CD4-positive, alpha-beta memory T cell (primary cell): ENCODE measurements around the gene ESAM. TPM values are rescaled to one million over a fixed set of nuclear protein-coding genes. Genes with fewer than 3 reads are reported as not detected.

Source experiments
- CTCF ChIA-PET: fragments of 350-600 bp; sonication (Branson Sonifier 250); formaldehyde crosslinking; loops from one replicate; lab custom pipeline; 2021; ENCODE audit warnings: inconsistent platforms; ENCODE audit not compliant: partially characterized antibody; lab: Charles Lee
- POLR2A ChIA-PET: fragments of 350-600 bp; sonication (Branson Sonifier 250); formaldehyde crosslinking; loops from one replicate; lab custom pipeline; 2021; ENCODE audit not compliant: partially characterized antibody; lab: Charles Lee
- DNase-seq, 5 donors: peaks; one replicate each; pipeline versions ENCODE4 v3.0.0 to v3.0.0-alpha.2; 2020 to 2022; ENCODE audit warnings: mixed read lengths in 1 of 5
- H3K27ac ChIP-seq: one replicate; pipeline ENCODE4 v1.7.0; 2013; ENCODE audit warnings: low read depth, low read length
- H3K27me3 ChIP-seq: 2 replicates; pipeline ENCODE4 v1.7.0; 2013; ENCODE audit warnings: mild to moderate bottlenecking, low read length, moderate library complexity; ENCODE audit not compliant: insufficient read depth
- H3K36me3 ChIP-seq: 2 replicates; pipeline ENCODE4 v1.7.0; 2013; ENCODE audit warnings: mild to moderate bottlenecking, low read length, moderate library complexity; ENCODE audit not compliant: insufficient read depth
- H3K4me1 ChIP-seq: 2 replicates; pipeline ENCODE4 v1.7.0; 2013; ENCODE audit warnings: mild to moderate bottlenecking, low read length, moderate library complexity; ENCODE audit not compliant: insufficient read depth
- H3K4me3 ChIP-seq, 2 donors: one replicate each; pipeline ENCODE4 v1.7.0; 2013; ENCODE audit warnings: low read length in 2 of 2, mild to moderate bottlenecking in 1 of 2
- H3K9me3 ChIP-seq, 2 donors: one replicate each; pipeline ENCODE4 v1.7.0; 2013; ENCODE audit warnings: low read length in 2 of 2, control low read depth in 1 of 2; ENCODE audit not compliant: control insufficient read depth in 1 of 2
- H3K27ac Mint-ChIP-seq, 7 donors: one replicate each; pipeline ENCODE4 v1.8.0; 2020 to 2021; ENCODE audit warnings: mixed read lengths in 7 of 7, mild to moderate bottlenecking in 6 of 7, inconsistent platforms in 3 of 7, moderate library complexity in 3 of 7
- H3K27me3 Mint-ChIP-seq, 2 donors: one replicate each; pipeline ENCODE4 v1.8.0; 2020 to 2021; ENCODE audit warnings: mixed read lengths in 2 of 2
- H3K36me3 Mint-ChIP-seq, 2 donors: one replicate each; pipeline ENCODE4 v1.8.0; 2020 to 2021; ENCODE audit warnings: mixed read lengths in 2 of 2, inconsistent platforms in 1 of 2, mild to moderate bottlenecking in 1 of 2
- H3K4me1 Mint-ChIP-seq, 4 donors: one replicate each; pipeline ENCODE4 v1.8.0; 2020 to 2021; ENCODE audit warnings: mixed read lengths in 4 of 4, mild to moderate bottlenecking in 1 of 4
- H3K4me3 Mint-ChIP-seq, 8 donors: one replicate each; pipeline ENCODE4 v1.8.0; 2020 to 2021; ENCODE audit warnings: mixed read lengths in 8 of 8, mild to moderate bottlenecking in 7 of 8, moderate library complexity in 6 of 8, inconsistent platforms in 3 of 8
- H3K9me3 Mint-ChIP-seq, 8 donors: one replicate each; pipeline ENCODE4 v1.8.0; 2020 to 2021; ENCODE audit warnings: mixed read lengths in 8 of 8, mild to moderate bottlenecking in 5 of 8, inconsistent platforms in 3 of 8, moderate library complexity in 1 of 8
- intact Hi-C: fragments of 100-400 bp; cut with micrococcal nuclease; formaldehyde crosslinking; loops from one replicate; pipeline ENCODE4 v1.15.1; 2023
- polyA plus RNA-seq, 2 donors: library from polyadenylated mRNA; unstranded; fragments of 300-500 nt; fragmentation: Illumina TruSeq; gene quantifications; one replicate each; pipeline ENCODE4 v1.2.3, GENCODE V29; 2021
- total RNA-seq, 2 experiments: library from RNA; stranded (reverse); gene quantifications; one replicate each; pipeline ENCODE4 v1.2.3, GENCODE V29; 2021

The ESAM gene
- total and polyA plus RNA-seq, 4 experiments from 2014 or later, result 1.3 to 3.2 (median 1.6) TPM

DNA sequence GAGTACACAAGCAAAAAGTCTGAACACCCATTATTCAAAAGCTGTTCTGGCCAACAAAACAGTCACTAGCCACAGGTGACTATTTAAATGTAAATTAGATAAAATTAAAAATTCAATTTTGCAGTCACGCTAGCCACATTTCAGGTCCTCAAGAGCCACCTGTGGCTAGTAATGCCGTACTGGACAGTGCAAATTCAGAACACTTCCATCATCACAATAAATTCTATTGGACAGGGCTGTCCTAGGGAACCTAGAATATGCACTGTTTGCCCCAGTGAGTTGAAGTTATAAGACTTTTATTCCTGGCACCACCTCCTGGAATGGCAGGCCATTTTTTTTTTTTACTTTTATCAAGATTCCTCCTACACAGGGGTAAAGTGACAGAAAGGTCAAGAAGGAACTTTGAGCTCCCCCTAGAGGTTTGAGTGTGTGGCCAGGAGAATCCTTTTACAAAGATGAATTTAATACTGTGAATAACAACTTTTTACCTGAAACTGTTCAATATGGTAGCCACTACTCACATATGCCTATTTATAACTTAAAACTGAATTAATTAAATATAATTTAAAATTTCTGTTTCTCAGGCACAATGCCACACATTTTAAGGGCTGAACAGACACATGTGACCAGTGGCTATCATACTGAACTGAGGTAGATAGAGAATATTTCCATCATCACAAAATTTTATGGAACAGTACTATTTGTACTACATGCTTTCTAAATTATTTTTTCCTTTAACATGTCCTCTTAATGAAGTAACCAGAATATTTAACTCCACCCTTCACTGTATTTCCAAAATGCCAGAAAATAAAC is 31.6 kb upstream of the ESAM start:
- H3K4me3 Mint-ChIP-seq, result no peak overlapping the region
- peaks cover 12% of the 10 kb centered on the region for H3K4me1 ChIP-seq
- H3K27me3 ChIP-seq, result no peaks in the 10 kb centered on the region
- no peaks in the 10 kb centered on the region for H3K27me3 Mint-ChIP-seq
- H3K27ac Mint-ChIP-seq, result no peak overlapping the region
- no peak overlapping the region for H3K27ac ChIP-seq
- no peaks in the 10 kb centered on the region for H3K9me3 ChIP-seq
- POLR2A ChIA-PET, result interaction anchor here (1.0 to 1.2 kb wide), 2 partner anchors 31 to 123 kb away, joined by 3 to 4 read pairs; no protein-coding TSS in a partner anchor
- CTCF ChIA-PET, result interaction anchor here (0.7 to 12.2 kb wide), 24 partner anchors 8 to 545 kb away, joined by 3 to 98 read pairs (median 7); partner anchors contain the start of genes ESAM, SIAE, SPA17 and TBRG1
- no peaks in the 10 kb centered on the region for H3K36me3 ChIP-seq
- peak in 4 of 5 donors; percentile 30 to 46 (median 36) for DNase-seq
- no peak overlapping the region for H3K4me3 ChIP-seq
- peaks cover 15 to 47% (median 26%) of the 10 kb centered on the region in 4 donors for H3K4me1 Mint-ChIP-seq
- no peaks in the 10 kb centered on the region for H3K9me3 Mint-ChIP-seq
- intact Hi-C loops, result loop anchor here (1.0 kb wide), 1 partner anchor 124 kb away; no protein-coding TSS in a partner anchor
- no peaks in the 10 kb centered on the region for H3K36me3 Mint-ChIP-seq

DNA sequence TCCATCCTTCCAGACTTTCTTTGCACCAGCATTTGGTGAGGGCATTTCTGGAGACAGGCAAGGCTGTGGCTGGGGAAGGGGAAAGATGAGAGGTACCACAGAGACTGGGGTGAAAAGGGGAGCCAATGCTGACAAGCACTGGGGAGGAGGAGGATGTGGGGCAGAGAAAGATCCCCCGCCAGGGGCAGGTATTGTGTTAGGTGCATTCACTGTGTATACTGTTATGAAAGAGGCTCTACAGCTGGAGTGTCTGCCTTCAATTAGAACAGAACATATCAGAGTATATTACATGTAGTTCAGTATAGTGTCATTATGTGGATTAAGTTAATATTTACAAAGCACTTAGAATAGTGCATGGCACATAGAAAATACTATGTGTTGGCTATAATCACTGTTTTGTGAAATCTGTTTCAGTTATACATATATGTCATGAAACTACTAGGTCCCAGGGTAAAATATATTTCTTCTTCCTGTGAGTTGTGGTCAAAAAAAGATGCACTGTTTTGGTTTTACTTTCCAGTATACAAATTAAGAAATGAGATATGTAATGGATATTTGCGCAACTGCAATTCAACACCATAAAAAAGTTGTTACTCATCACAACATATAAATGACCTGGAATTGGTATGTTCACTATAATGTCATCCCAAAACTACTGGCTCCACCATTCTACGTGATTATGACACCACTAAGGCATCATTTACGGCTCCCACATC is 29.7 kb upstream of the ESAM start:
- CTCF ChIA-PET, result interaction anchor here (1.1 to 12.2 kb wide), 5 partner anchors 9 to 122 kb away, joined by 3 to 98 read pairs (median 16); no protein-coding TSS in a partner anchor
- peak overlapping the region in 1 of 7 donors; percentile 64 for H3K27ac Mint-ChIP-seq

DNA sequence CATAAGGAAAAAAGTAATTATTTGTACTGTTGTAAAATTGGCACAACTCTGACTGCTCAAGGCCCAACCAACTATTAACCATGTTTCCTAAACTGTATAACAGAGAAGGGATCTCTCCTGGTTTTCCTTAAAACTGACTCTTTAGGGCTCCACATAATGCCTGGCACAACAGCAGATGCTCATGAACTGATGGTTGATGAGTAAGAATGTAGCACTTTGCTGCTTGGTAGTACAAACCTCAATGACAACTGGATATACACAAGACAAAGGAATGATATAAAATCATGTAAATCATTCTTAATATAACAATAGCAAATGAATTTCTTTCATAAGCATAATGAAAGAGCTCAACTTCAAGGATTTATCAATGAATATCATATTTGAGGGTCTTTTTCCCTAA is 26.4 kb upstream of the ESAM start:
- ChIA-PET POLR2A (no interaction called here), CTCF (interaction anchor here (1.1 kb wide), 1 partner anchor 10 kb away, joined by 5 read pairs; no protein-coding TSS in a partner anchor)
- Histone ChIP-seq H3K9me3 (no peaks in the 10 kb centered on the region), H3K27ac (no peak overlapping the region), H3K36me3 (no peaks in the 10 kb centered on the region), H3K4me1 (no peaks in the 10 kb centered on the region), H3K27me3 (no peaks in the 10 kb centered on the region), H3K4me3 (no peak overlapping the region)
- no peak overlapping the region for H3K4me3 Mint-ChIP-seq
- DNase-seq, result no peak
- H3K36me3 Mint-ChIP-seq, result no peaks in the 10 kb centered on the region
- H3K4me1 Mint-ChIP-seq, result peaks cover 9 to 32% (median 16%) of the 10 kb centered on the region in 4 donors
- peaks cover 0 to 2% (median 0%) of the 10 kb centered on the region in 8 donors for H3K9me3 Mint-ChIP-seq
- H3K27ac Mint-ChIP-seq, result no peak overlapping the region
- intact Hi-C loops, result no loop called here
- H3K27me3 Mint-ChIP-seq, result no peaks in the 10 kb centered on the region

More for the DNA sequence above, 29.7 kb upstream of the ESAM start:
- H3K27ac ChIP-seq, result no peak overlapping the region
- H3K27me3 ChIP-seq, result no peaks in the 10 kb centered on the region
- intact Hi-C loops, result no loop called here
- H3K4me1 ChIP-seq, result no peaks in the 10 kb centered on the region
- Mint-ChIP-seq H3K4me3 (no peak overlapping the region), H3K4me1 (peaks cover 9 to 36% (median 18%) of the 10 kb centered on the region in 4 donors), H3K27me3 (no peaks in the 10 kb centered on the region), H3K9me3 (no peaks in the 10 kb centered on the region), H3K36me3 (no peaks in the 10 kb centered on the region)
- no peak for DNase-seq
- no peaks in the 10 kb centered on the region for H3K9me3 ChIP-seq
- H3K4me3 ChIP-seq, result no peak overlapping the region
- no peaks in the 10 kb centered on the region for H3K36me3 ChIP-seq
- POLR2A ChIA-PET, result no interaction called here

DNA sequence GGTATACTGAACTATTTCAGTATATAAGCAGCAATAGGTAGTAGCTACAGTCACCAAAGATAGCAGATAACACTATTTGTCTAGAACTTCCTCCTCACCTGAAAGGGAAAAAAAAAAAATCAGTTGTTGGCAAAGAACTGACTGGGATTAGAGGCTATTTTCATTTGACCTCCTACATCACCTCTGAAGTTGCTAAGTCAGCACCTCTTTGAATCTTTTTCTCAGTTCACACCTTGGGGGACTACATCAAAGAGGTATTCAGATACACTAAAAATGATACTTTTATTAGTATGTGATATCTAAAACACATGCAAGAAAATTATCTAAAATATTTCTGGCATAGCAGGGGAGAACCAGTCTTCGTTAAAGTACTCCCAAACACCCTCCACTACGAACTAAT is 22.0 kb upstream of the ESAM start:
- no peaks in the 10 kb centered on the region for H3K4me1 ChIP-seq
- H3K4me1 Mint-ChIP-seq, result peaks cover 0 to 2% (median 0%) of the 10 kb centered on the region in 4 donors
- intact Hi-C loops, result no loop called here
- POLR2A ChIA-PET, result no interaction called here
- H3K9me3 ChIP-seq, result no peaks in the 10 kb centered on the region
- H3K36me3 ChIP-seq, result no peaks in the 10 kb centered on the region
- CTCF ChIA-PET, result interaction anchor here (1.4 to 2.1 kb wide), 5 partner anchors 10 to 115 kb away, joined by 4 to 13 read pairs (median 5); no protein-coding TSS in a partner anchor
- no peak overlapping the region for H3K27ac ChIP-seq
- H3K27me3 Mint-ChIP-seq, result no peaks in the 10 kb centered on the region
- H3K27me3 ChIP-seq, result no peaks in the 10 kb centered on the region
- peaks cover 0 to 2% (median 0%) of the 10 kb centered on the region in 8 donors for H3K9me3 Mint-ChIP-seq
- DNase-seq, result no peak
- no peak overlapping the region for H3K27ac Mint-ChIP-seq
- H3K36me3 Mint-ChIP-seq, result no peaks in the 10 kb centered on the region
- no peak overlapping the region for H3K4me3 ChIP-seq
- H3K4me3 Mint-ChIP-seq, result no peak overlapping the region

DNA sequence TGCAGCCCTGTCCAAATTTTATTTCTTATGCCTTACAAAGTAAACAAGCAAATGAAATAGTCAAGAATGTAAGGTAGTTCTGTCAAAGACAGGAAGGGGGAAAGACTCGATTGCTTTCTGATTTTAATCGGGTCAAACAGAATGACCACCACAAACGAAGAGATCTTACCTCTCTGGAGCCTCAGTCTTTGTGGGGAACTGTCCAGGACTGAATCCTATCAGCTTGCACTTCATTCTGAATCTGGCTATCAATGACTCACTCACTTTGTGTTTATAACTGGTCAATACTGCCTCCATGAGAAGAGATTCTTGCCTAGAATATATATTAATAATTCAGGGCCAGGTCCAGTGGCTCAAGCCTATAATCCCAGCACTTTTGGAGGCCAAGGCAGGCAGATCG is 20.9 kb upstream of the ESAM start:
- Histone ChIP-seq H3K36me3 (no peaks in the 10 kb centered on the region), H3K4me3 (no peak overlapping the region), H3K27me3 (no peaks in the 10 kb centered on the region), H3K27ac (no peak overlapping the region), H3K4me1 (no peaks in the 10 kb centered on the region), H3K9me3 (no peaks in the 10 kb centered on the region)
- intact Hi-C loops, result no loop called here
- peaks cover 4 to 7% (median 5%) of the 10 kb centered on the region in 4 donors for H3K4me1 Mint-ChIP-seq
- no peak for DNase-seq
- H3K36me3 Mint-ChIP-seq, result peaks cover 0 to 8% of the 10 kb centered on the region in 2 donors
- H3K27ac Mint-ChIP-seq, result no peak overlapping the region
- no peaks in the 10 kb centered on the region for H3K27me3 Mint-ChIP-seq
- H3K9me3 Mint-ChIP-seq, result peaks cover 0 to 2% (median 0%) of the 10 kb centered on the region in 8 donors
- ChIA-PET POLR2A (interaction anchor here (1.2 kb wide), 1 partner anchor 17 kb away, joined by 3 read pairs; the partner anchor contains the start of gene MSANTD2), CTCF (interaction anchor here (0.9 to 2.1 kb wide), 7 partner anchors 9 to 138 kb away, joined by 3 to 13 read pairs (median 4); no protein-coding TSS in a partner anchor)
- H3K4me3 Mint-ChIP-seq, result no peak overlapping the region

DNA sequence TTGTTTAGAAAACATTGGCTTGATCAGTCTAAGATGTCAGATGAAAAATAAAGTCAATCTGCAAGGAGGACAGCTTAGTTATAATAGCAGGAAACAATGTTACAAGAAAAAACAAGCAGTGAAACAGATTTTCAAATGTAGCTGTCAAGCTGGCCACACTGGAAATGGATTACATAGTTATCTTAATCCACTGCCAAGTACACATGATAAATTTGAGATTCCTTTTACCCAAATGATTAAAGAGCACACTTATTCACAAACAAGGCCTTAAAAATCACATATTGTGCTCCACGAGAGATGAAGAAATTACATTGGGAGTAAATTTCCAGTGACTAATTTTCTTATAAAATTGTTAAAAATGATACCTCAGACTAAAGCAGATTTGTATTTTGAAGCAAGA is 17.5 kb upstream of the ESAM start:
- Mint-ChIP-seq H3K9me3 (peaks cover 0 to 2% (median 0%) of the 10 kb centered on the region in 8 donors), H3K36me3 (peaks cover 6 to 8% of the 10 kb centered on the region in 2 donors), H3K27me3 (no peaks in the 10 kb centered on the region), H3K4me1 (peaks cover 15 to 19% (median 16%) of the 10 kb centered on the region in 4 donors), H3K4me3 (no peak overlapping the region), H3K27ac (no peak overlapping the region)
- Histone ChIP-seq H3K36me3 (no peaks in the 10 kb centered on the region), H3K4me3 (no peak overlapping the region), H3K27ac (no peak overlapping the region), H3K27me3 (no peaks in the 10 kb centered on the region), H3K9me3 (no peaks in the 10 kb centered on the region), H3K4me1 (peaks cover 10% of the 10 kb centered on the region)
- DNase-seq, result no peak
- intact Hi-C loops, result no loop called here
- POLR2A ChIA-PET, result no interaction called here
- CTCF ChIA-PET, result interaction anchor here (0.6 to 3.8 kb wide), 4 partner anchors 12 to 109 kb away, joined by 3 to 20 read pairs (median 4); partner anchors contain the start of gene ESAM
